SJSA1 (cell line): ENCODE measurements around the gene CHID1. TPM values are rescaled to one million over a fixed set of nuclear protein-coding genes. Genes with fewer than 3 reads are reported as not detected.

ENCODE experiments used
- DNase-seq, 2 experiments: peaks; one replicate each; pipeline ENCODE4 v3.0.0-alpha.2; 2015 to 2020; ENCODE audit warnings: low spot score in 2 of 2, low read depth in 1 of 2
- H3K27ac ChIP-seq: fragments of 250-450 bp; sonication (Bioruptor Pico); 2 replicates; pipeline ENCODE4 v1.5.1; 2020; ENCODE audit warnings: mild to moderate bottlenecking, moderate library complexity
- H3K27me3 ChIP-seq: fragments of 250-450 bp; sonication (Bioruptor Pico); replicated peaks from 2 replicates; pipeline ENCODE4 v1.5.1; 2020; ENCODE audit warnings: mild to moderate bottlenecking, moderate library complexity
- H3K36me3 ChIP-seq: fragments of 250-450 bp; sonication (Bioruptor Pico); 2 replicates; pipeline ENCODE4 v1.5.1; 2020; ENCODE audit warnings: mild to moderate bottlenecking
- H3K4me1 ChIP-seq: fragments of 250-450 bp; sonication (Bioruptor Pico); replicated peaks from 2 replicates; pipeline ENCODE4 v1.6.1; 2021; ENCODE audit warnings: mild to moderate bottlenecking
- H3K4me3 ChIP-seq: fragments of 250-450 bp; sonication (Bioruptor Pico); 2 replicates; pipeline ENCODE4 v1.5.1; 2020; ENCODE audit warnings: mild to moderate bottlenecking
- H3K9me3 ChIP-seq: fragments of 250-450 bp; sonication (Bioruptor Pico); replicated peaks from 2 replicates; pipeline ENCODE4 v1.5.1; 2020; ENCODE audit warnings: mild to moderate bottlenecking
- total RNA-seq: library from RNA; depleted of rRNA; stranded (reverse); fragments of >200 nt; shearing (Covaris generic); gene quantifications from 2 replicates; pipeline ENCODE4 v1.2.3, GENCODE V29; 2014

CHID1 gene
- total RNA-seq, 1 experiment from 2014 or later: 22.1 TPM

DNA sequence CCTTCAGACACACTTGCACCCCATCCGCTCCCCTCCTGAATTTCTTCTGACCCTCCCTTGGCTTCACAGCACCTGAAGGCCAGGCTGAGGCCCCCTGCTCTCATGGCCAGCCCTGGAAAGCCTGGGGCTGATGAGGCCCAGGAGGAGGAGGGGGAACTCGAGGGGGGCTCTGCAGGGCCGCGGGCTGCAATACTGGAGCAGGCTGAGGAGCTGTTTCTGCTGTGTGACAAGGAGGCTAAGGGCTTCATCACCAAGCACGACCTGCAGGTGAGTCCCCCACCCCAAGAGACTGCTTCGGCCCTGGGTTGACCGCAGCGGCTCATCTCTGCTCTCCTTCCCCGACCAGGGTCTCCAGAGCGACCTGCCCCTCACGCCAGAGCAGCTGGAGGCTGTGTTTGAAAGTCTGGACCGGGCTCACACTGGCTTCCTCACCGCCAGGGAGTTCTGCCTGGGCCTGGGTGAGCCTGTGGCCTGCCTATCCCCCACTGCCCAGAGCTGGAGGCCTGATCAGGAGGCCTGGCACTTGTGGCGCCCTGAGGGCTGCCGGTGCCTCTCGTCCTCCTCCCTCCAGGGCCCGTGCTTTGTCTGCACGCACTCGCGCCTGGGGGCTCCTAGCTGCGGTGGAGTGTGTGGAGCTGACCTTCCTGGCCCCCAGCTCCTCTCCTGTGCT is 82.0 kb downstream of the CHID1 start:
- peaks cover 29% of the 10 kb centered on the region for H3K4me1 ChIP-seq
- no peak overlapping the region for H3K27ac ChIP-seq
- H3K4me3 ChIP-seq: no peak overlapping the region
- no peaks in the 10 kb centered on the region for H3K9me3 ChIP-seq
- DNase-seq: no peak
- H3K27me3 ChIP-seq: peaks cover 22% of the 10 kb centered on the region
- H3K36me3 ChIP-seq: 0 out of 2 replicates have a peak, but pooled peaks cover 2% of the 10 kb centered on the region

DNA sequence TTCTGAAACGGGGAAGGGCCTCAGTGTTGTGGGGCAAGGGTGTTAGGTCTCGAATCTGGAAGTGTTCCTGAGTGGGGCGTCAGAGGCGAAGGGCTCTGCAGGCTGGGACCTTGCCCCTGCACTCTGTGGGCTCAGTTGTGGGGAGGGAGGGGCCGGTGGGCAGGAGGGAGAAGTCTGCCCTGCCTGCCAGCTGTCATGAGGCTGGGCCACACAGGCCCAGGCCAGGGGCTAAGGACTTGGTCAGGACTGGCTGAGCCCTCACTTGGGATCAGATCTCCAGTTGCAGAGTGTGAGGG is 82.8 kb downstream of the CHID1 start, which contains the start of gene CRACR2B:
CRACR2B (plus strand) TSS at position 23 of the 296 bp plus-strand sequence. CDS start 689 bp downstream, outside the sequence.
- no peak within 1 kb of the TSS for H3K4me3 ChIP-seq
- H3K36me3 ChIP-seq: no peaks in the 10 kb centered on the region
- no peaks in the 10 kb centered on the region for H3K9me3 ChIP-seq
- peaks cover 27% of the 10 kb centered on the region for H3K4me1 ChIP-seq
- no peak within 1 kb of the TSS for H3K27ac ChIP-seq
- peaks cover 22% of the 10 kb centered on the region for H3K27me3 ChIP-seq
- no peak for DNase-seq

DNA sequence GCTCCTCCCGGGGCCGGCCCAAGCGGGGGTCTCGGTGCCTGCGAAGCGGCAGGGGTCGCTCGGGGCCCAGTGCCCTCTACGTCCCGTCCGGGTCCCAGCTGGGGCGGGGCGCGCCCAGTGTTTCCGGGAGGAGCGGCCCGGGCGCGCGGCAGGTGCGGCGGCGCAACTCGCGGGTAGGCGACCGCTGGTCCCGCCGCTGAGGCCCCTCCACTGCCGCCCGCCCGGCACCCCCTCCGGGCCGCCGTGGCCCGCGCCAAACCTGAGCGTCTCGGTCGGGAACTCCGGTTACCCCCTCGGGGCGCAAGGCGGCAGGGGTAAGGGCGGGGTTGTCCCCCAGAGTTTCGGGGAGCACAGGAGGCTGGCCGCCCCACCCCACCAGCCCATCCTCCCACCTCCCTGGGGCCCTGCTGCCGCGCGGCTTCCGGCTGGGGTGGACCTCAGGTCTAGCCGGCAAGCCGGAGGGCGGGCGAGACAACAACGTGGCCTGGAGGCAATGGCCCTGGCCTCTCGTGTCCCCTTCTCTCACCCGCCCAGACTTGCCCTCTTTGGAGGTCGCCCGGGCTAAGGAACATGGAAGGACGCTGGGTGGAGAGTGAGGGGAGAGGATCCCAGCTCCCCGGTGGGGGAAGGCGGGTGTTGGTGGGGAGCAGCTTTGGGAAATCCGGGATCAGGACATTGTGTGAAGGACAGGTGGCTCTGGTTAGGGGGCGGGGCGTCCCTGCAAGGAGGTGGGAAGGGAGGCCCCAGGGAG is 83.3 kb downstream of the CHID1 start:
- no peaks in the 10 kb centered on the region for H3K36me3 ChIP-seq
- no peak for DNase-seq
- H3K27ac ChIP-seq: no peak overlapping the region
- peaks cover 23% of the 10 kb centered on the region for H3K4me1 ChIP-seq
- H3K4me3 ChIP-seq: no peak overlapping the region
- no peaks in the 10 kb centered on the region for H3K9me3 ChIP-seq
- peaks cover 22% of the 10 kb centered on the region for H3K27me3 ChIP-seq

DNA sequence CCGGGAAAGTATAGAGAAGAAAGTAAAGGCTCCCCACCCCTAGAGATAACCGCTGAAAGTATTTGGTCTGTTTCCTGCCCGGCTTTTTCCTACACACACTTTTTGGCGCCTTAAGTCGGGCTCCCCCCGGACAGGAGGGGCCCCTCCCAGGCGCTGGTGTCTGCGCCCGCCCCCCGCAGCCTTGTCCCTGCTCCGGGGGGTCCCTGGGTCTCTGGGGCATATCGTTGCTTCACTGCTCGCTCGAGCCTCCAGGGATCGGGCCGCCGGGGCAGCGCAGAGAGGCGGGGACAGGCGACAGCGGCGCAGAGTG is 83.8 kb downstream of the CHID1 start:
- Histone ChIP-seq H3K9me3 (no peaks in the 10 kb centered on the region), H3K4me1 (peaks cover 18% of the 10 kb centered on the region), H3K36me3 (no peaks in the 10 kb centered on the region), H3K27ac (no peak overlapping the region), H3K27me3 (peaks cover 22% of the 10 kb centered on the region), H3K4me3 (no peak overlapping the region)
- DNase-seq: no peak

DNA sequence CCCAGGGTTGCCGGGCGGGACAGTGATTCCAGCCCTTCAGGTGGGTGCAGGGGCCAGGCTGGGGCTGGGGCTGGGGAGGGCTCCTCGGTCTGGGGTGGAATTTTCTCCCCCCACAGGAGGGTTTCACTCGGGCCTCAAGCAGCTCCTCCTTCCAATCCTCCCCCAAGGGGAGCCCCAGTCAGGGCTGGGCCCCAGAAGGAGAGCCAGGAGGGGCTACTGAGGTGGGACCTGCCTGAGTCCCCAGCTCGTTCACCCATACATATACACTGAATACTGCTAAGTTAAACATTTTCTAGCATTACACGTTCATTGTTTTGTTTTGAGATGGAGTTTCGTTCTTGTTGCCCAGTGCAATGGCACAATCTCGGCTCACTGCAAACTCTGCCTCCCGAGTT is 84.4 kb downstream of the CHID1 start:
- no peak for DNase-seq
- Histone ChIP-seq H3K36me3 (no peaks in the 10 kb centered on the region), H3K4me1 (peaks cover 18% of the 10 kb centered on the region), H3K27ac (no peak overlapping the region), H3K27me3 (peaks cover 22% of the 10 kb centered on the region), H3K9me3 (no peaks in the 10 kb centered on the region), H3K4me3 (no peak overlapping the region)

DNA sequence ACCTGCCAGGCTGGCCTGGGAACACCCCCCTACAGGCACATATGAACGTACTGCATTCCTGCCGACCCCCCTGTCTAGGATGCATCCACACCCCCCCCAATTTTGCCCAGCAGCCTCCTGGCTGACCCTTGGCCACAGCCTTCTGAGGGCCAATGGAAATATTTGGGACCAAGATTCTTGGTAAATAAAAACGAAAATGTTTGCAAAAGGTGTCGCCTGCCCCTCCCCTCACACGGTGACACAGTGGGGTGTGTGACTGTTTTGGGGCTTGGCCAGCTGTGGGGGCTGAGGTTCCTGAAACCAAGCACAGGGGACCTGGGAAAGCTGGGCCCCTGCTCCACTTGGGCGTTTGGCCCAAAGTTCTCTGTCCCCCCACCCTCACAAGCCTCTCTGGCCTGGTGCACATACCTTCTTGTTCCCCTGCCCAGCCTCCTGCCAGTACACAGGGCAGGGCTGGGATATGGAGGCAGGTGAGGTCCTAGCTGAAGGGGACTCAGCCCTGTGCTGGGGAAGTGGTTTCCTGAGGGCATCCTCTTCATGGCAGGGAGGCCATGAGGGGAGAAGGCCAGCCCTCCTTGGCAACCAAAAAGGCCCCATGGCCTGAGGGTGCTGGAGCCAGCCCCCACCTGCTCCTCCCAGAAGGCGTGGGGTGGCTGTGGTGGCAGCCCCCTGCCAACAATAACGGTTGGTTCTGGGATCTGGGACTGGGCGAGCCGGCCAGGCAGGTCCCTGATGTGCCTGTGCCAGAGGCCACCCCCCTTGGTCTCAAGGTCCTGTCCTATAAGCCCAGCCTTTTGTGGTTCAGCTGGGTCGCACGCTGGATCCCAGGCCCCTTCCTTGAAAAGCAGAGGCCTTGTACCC is 85.0 kb downstream of the CHID1 start:
- Histone ChIP-seq H3K9me3 (no peaks in the 10 kb centered on the region), H3K4me1 (peaks cover 21% of the 10 kb centered on the region), H3K36me3 (no peaks in the 10 kb centered on the region), H3K4me3 (no peak overlapping the region), H3K27me3 (peaks cover 18% of the 10 kb centered on the region), H3K27ac (no peak overlapping the region)
- no peak for DNase-seq

DNA sequence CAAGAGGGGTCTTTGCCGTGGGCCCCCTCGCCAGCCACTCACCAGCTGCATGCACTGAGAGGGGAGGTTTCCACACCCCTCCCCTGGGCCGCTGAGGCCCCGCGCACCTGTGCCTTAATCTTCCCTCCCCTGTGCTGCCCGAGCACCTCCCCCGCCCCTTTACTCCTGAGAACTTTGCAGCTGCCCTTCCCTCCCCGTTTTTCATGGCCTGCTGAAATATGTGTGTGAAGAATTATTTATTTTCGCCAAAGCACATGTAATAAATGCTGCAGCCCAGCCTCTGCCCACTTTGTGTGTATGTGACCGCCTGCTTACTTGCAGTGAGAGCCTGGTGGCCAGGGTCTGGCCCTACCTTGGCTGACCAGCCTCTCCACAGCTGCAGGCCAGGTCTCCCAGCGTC is 85.7 kb downstream of the CHID1 start:
- no peak overlapping the region for H3K27ac ChIP-seq
- peaks cover 11% of the 10 kb centered on the region for H3K27me3 ChIP-seq
- H3K36me3 ChIP-seq: no peaks in the 10 kb centered on the region
- H3K4me3 ChIP-seq: no peak overlapping the region
- H3K4me1 ChIP-seq: peaks cover 20% of the 10 kb centered on the region
- DNase-seq: no peak
- H3K9me3 ChIP-seq: no peaks in the 10 kb centered on the region

DNA sequence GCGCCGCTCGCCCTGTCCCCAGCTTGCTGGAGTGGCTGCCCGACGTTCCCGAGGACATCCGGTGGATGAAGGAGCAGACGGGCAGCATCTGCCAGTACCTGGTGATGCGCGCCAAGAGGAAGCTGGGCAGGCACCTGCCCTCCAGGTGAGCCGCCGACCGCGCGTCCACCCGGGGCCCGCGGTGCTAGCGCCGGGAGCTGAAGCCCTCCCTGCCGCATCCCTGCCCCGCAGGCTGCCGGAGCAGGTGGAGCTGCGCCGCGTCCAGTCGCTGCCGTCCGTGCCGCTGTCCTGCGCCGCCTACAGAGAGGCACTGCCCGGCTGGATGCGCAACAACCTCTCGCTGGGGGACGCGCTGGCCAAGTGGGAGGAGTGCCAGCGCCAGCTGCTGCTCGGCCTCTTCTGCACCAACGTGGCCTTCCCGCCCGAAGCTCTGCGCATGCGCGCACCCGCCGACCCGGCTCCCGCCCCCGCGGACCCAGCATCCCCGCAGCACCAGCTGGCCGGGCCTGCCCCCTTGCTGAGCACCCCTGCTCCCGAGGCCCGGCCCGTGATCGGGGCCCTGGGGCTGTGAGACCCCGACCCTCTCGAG is 86.2 kb downstream of the CHID1 start:
- peaks cover 15% of the 10 kb centered on the region for H3K4me1 ChIP-seq
- H3K27ac ChIP-seq: no peak overlapping the region
- no peaks in the 10 kb centered on the region for H3K9me3 ChIP-seq
- no peak for DNase-seq
- H3K27me3 ChIP-seq: peaks cover 6% of the 10 kb centered on the region
- H3K4me3 ChIP-seq: no peak overlapping the region
- no peaks in the 10 kb centered on the region for H3K36me3 ChIP-seq

DNA sequence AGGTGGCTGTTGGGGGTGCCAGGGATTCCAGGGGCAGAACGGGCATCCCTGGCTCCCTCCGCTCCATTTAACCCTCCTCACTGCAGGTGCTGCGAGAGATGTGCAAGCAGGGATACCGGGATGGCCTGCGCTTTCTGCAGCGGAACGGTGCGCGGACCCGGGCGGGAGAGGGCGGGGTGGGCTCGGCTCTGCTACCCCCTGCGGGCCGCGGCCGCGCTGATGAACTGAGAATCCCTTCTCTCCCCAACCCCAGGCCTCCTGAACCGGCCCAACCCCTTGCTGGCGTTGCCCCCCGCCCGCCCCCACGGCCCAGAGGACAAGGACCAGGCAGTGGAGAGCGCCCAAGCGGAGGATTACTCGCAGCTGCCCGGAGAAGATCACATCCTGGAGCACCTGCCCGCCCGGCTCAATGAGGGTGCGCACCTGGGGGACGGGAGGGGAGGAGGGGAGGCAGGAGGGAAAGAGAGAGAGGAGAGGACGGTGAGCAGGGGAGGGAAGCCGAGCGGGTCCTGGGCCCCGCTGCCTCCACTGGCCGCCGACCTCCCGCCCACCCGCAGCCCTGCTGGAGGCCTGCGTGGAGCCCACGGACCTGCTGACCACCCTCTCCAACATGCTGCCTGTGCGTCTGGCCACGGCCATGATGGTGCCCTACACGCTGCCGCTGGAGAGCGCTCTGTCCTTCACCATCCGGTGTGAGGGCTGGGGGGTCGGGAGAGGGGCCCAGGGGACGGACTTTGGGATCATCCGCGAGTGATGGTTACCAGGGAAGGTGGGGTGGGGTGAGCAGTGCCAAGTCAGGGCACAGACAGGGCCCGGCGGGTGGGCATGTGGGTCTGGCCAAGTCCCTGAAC is 86.9 kb downstream of the CHID1 start:
- Histone ChIP-seq H3K9me3 (no peaks in the 10 kb centered on the region), H3K27me3 (no peaks in the 10 kb centered on the region), H3K4me3 (no peak overlapping the region), H3K4me1 (peaks cover 20% of the 10 kb centered on the region), H3K27ac (no peak overlapping the region), H3K36me3 (no peaks in the 10 kb centered on the region)
- DNase-seq: no peak

DNA sequence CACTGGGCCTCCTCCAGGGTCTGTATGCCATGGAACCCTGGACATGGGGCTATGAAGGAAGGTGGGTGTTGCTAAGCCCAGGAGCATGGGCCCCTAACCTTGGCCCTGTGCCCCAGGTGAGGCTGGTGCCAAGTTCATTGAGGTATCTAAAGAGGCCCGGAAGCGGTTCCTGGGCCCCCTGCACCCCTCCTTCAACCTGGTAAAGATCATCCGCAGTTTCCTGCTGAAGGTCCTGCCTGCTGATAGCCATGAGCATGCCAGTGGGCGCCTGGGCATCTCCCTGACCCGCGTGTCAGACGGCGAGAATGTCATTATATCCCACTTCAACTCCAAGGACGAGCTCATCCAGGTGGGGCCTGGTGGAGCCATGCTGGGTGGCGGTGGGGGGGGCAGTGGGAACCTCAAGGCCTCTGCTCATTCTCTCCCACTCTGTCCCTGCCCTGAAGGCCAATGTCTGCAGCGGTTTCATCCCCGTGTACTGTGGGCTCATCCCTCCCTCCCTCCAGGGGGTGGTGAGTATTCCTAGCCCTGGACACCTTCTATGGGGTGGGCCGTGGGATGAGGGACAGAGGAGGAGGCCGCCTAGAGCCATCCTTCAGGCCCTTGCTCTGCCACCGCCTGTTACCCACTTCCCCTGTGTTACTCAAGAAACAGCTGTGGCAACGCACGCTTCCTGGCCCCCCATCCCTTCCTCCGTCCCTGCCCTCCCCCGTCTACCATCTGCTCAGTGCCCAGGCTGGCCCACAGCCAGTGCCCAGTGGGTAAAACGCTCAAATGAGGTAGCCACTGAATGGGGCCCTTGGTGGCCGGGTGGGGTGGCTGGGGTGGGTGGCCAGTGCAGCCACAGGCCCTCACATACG is 88.9 kb downstream of the CHID1 start:
- H3K27ac ChIP-seq: no peak overlapping the region

DNA sequence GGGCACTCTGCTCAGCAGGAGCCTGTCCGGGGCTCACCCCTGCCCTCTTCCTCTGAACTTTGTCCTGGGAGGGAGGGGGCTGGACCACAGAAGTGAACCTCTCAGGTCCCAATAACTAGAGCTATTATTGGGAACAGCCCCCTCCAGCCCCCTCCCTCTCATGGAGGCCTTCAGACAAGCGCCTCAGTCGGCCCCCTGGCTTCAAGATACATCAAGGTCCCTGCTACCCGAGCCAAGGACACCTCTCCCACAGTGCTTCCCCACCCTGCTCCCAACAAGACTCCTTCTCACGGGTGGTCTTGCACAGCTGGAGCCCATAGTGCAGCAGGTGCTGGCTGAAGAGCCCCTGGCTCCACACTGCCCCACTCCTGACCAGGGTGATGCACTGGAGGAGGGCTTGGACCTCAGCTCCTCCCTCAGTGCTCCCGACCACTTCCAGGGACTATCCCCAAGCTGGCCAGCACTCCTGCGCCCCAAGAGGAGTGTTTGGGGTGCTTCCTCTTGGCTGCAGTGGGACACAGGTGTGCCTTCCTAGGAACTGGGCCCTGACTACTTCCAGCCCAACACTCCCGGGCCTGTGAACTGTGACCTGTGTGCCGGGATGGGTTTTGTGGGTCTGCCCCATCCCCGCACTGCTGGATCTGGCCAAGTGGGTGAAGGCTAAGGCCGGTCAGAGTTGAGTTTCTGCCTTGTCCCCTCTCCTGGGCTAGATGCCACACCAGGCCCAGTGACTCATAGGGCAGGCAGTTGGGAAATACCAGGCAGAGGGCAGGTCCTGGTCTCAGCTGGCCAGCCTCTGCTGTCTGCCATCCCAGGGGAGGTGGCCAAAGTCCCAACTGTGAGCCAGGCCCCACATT is 89.7 kb downstream of the CHID1 start:
- peaks cover 22% of the 10 kb centered on the region for H3K4me1 ChIP-seq
- no peak for DNase-seq
- H3K9me3 ChIP-seq: no peaks in the 10 kb centered on the region
- H3K36me3 ChIP-seq: no peaks in the 10 kb centered on the region
- no peak overlapping the region for H3K27ac ChIP-seq
- H3K4me3 ChIP-seq: peak overlapping the region; percentile 91
- no peaks in the 10 kb centered on the region for H3K27me3 ChIP-seq

More for the DNA sequence above, 88.9 kb downstream of the CHID1 start:
- Histone ChIP-seq H3K4me3 (no peak overlapping the region), H3K27me3 (no peaks in the 10 kb centered on the region), H3K36me3 (no peaks in the 10 kb centered on the region), H3K4me1 (peaks cover 22% of the 10 kb centered on the region), H3K9me3 (no peaks in the 10 kb centered on the region)
- DNase-seq: no peak
